Epithelial cell of prostate (primary cell): ENCODE results near the gene GORASP2.

ENCODE experiments used
- DNase-seq: peaks from one replicate; pipeline ENCODE4 v3.0.0-alpha.2; 2011; ENCODE audit warnings: low read depth, low spot score
- H3K27ac ChIP-seq: fragments of 450-650 bp; 2 replicates; pipeline ENCODE4 v1.5.1; 2017; ENCODE audit warnings: mild to moderate bottlenecking

GORASP2 gene

DNA sequence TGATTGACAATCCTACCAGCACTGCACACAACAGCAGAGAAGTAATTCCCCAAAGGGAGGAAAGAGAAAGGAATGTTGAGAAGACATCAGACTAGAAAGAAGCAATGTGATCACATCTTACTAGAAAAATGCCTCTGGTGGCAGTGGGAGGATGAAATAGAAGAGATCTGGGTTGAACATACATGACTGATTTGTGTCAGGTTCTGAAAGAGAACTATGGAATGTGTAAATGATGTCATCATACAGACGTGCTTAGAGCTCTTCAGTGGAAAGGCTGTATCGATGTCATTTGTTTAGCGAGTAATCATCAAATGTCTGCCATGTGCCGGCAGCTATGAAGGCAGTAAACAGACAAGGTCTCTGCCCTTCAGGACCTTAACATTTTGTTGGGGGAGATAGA, 24.9 kb downstream of the GORASP2 start:
- no peak overlapping the region for H3K27ac ChIP-seq
- no peak for DNase-seq

DNA sequence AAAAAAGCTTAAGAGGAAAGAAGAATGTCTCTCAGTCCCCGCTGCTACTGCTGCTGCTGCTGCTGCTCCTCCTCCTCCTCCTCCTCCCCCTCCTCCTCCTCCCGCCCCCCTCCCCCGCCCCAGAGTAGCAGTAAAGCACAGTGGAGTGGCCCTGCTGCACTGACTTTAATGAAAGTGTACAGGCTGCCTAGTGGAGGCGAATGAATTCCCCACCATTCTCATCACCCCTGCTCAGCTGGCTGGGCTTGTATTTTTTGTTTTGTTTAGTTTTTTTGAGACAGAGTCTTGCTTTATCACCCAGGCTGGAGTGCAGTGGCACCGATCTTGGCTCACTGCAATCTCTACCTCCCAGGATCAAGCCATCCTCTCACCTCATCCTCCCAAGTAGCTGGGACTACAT, 34.3 kb downstream of the GORASP2 start:
- H3K27ac ChIP-seq, result no peak overlapping the region
- DNase-seq, result no peak

DNA sequence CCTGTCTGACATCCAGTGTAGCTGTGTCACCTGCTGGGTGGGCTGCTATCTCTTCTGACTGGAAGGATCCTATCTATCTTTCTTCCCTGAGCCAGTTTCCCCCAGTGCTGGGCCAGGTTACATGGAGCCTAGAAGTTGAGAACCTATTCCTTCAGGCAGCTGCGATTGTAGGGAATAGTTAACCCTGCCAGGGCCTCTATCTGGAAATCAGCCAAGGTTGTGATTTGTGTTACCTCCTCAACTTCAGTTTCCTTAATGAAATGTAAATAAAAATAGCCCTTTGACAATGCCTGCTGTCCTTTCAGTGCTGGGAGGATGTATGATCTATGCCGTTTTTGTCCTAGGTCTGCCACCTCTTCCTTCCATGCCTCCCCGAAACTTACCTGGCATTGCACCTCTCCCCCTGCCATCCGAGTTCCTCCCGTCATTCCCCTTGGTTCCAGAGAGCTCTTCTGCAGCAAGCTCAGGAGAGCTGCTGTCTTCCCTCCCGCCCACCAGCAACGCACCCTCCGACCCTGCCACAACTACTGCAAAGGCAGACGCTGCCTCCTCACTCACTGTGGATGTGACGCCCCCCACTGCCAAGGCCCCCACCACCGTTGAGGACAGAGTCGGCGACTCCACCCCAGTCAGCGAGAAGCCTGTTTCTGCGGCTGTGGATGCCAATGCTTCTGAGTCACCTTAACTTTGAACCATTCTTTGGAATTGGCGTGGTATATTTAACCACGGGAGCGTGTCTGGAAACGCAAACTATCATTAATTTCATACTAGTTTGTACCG, 36.6 kb downstream of the GORASP2 start:
- H3K27ac ChIP-seq, result peak overlapping the region; percentile 35
- DNase-seq, result no peak

DNA sequence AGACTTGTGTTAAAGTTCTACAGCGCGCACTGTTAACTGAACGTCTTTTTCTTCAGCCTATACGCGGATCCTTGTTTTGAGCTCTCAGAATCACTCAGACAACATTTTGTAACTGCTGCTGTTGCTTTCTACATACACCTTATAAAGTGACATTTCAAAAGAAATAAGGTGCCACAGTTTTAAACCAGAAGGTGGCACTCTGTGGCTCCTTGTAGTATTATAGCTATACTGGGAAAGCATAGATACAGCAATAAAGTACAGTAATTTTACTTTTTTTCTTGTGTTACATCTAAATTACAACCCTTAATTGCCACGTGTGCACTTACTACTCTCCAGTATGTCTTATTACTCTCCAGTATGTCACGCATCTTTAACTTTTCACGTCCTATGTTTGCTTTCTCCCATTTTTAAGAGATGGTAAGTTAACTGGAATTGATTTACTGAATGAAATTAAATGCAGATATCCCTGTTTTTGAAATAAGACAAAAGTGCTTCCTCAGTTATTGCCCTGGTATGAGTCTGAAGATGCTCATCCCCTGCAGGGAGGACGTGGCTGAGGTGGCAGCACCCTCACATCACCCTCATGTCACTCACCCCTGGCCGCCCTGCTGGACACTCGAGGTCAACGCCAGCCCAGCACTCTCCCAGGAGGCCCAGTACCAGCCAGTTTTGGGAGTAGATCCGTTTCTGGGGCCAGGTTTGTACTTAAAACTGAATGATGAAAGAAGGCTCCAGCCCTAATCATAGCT, 37.8 kb downstream of the GORASP2 start:
- no peak overlapping the region for H3K27ac ChIP-seq
- DNase-seq, result no peak

DNA sequence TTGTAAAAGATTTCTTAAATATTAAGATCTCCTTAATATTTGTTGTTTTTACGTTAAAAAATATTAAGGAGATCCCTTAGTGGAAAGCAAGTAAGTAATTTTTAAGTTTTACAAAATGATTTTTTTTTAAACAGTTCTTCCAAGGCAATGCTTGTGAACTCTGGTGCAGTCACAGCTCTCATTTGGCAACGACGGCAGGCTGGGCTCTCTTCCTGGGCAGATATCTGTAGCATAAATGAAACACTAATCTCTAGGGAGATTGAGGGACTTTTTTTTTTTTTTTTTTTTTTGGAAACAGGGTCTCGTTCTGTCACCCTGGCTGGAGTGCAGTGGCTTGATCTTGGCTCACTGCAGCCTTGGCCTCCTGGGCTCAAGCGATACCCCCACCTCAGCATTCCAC, 38.5 kb downstream of the GORASP2 start:
- DNase-seq, result no peak
- no peak overlapping the region for H3K27ac ChIP-seq

DNA sequence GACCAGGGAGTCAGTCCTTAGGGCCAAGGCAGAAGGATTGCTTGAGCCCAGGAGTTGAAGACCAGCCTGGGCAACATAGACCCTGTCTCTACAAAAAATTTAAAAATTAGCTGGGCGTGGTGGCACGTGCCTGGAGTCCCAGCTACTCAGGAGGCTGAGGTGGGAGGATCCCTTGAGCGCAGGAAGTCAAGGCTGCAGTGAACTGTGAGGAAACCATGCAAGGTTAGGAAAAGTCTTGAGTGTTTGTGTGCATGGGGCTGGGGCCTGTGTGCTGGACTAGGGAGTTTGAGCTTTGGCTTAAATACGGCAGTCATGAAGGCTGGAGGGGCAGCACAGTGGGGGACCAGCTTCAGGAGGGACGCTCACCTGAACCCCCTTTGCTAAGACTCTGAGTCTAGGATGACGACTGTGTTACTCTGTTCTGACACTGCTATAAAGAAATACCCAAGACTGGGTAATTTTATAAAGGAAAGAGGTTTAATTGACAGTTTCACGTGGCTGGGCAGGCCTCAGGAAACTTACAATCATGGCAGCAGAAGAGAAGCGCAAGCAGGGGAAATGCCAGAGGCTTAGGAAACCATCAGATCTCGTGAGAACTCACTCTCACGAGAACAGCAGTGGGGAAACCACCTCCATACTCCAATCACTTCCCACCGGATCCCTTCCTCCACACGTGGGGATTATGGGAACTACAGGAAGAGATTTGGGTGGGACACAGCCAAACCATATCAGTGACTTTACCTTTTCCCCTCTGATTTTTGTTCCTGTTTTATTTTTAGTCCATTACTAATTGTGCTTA, 39.4 kb downstream of the GORASP2 start:
- DNase-seq, result no peak
- H3K27ac ChIP-seq, result no peak overlapping the region

DNA sequence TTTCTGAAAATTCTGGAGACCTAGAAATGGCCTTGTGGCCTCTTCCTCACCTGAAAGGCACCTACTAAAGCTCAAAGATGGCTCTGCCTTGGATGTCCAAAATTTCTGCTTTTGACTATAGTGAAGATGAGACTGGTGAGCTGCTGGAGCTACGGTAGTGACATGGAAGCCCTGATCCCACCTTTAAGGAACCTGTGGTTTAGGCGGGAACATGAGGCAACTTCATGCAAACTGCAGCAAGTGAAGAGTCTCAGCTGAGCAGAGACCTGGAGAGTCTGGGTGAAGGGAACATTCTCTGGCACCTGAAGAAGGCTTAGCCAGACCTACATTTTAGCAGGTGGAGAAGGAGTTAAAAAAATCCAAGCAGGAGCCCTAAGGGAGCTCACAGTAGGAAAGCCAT, 40.0 kb downstream of the GORASP2 start:
- DNase-seq, result no peak
- H3K27ac ChIP-seq, result no peak overlapping the region

DNA sequence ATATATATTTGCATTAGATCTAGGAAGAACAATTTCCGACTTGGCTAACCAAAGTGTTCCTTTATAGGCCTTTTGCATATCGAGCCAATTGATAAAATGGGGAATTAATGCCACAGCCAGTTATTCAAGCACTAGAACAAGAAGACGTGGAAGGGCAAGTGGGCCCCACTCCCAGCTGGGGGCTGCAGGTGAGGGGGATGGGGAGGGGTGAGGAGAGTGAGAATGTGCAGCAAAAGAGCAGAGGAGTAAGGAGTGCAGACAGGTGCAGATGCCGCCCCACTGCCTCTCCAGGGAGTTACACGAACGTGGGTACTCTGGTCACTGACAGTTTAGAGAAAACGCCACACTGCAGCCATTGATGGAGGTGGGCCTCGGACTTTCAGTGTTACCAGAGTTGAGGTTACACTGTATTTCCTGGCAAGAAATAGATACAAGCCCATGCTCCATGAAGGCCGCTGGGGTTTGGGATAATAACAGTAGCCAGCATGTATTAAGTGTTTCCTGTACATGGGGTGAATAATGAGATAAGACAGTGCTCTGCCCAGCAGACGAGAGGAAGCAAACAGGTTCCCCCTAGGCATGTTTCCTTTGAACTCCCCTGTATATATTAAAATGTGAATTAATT, 40.9 kb downstream of the GORASP2 start:
- DNase-seq, result no peak

DNA sequence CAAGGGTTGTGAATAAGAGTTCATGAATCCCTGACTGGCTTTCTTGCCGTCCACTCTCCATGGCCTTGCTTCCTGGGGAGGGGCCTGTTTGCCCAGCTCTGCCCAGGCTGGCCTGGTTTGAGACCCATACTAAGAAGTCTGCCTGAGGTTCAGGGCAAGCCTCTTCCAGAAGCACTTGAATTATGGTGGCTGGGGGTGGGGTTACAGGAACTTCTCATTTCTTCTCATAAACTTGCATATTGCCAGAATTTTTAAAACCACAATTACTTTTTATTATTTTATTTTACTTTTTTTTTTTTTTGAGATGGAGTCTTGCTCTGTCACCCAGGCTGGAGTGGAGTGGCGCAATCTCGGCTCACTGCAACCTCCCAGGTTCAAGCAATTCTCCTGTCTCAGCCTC, 42.0 kb downstream of the GORASP2 start:
- no peak for DNase-seq

More for the DNA sequence above, 40.9 kb downstream of the GORASP2 start:
- H3K27ac ChIP-seq, result no peak overlapping the region

DNA sequence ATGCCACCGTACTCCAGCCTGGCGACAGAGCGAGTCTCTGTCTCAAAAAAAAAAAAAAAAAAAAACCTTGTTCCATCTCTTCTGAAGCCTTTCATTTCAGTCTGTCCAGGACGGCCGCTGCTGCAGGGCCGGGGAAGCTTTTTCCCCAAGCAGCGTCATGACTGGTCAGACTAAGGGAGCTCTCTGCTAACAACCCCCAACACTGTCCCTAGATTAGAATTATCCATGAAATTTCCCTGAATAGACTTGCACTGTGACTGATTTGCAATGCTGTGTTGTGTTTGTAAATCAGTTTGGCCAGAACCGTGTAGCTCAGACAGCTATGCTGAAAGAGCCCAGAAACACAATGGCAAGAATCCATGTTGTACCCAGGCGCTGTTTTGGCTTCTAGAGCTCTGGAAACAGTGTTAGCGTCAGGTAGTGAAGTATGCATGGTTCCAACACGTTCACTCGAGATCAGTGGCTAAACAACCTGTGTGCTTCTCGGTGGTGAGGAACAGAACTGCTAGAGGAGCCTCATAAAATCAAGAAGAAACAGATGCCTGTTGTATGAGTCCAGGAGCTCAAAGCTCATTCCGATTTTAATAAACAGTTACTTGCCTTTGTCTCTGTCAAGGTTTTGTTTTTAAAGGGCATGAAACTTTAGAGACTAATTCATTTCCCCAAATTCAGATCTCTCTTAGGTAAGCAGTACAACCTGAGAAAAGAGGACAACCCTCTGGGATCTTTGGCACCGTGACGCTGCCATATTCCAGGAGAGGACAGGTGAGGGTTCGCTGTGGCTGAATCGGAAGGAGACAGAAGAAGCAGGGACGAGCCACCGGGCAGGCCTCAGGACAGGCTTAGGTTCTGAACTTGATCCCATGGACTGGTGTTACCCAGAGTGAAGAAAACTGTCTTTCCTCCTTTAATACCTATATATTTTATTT, 43.5 kb downstream of the GORASP2 start:
- peak overlapping the region; percentile 3 for H3K27ac ChIP-seq
- no peak for DNase-seq

More for the DNA sequence above, 42.0 kb downstream of the GORASP2 start:
- no peak overlapping the region for H3K27ac ChIP-seq

DNA sequence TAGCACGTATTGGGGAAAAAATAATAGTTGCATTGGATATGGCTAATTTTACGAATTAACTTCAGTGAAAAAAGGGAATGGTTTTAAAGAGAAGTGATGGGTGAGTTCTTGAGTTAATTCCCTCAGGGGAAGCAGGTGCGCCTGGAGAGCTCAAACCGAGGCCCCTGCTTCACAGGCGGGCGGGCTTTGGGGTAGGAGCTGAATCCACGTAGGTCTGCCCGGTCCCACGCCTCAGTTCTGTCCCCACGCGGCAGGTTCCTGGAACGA, 44.1 kb downstream of the GORASP2 start:
- DNase-seq, result no peak
- peak overlapping the region; percentile 3 for H3K27ac ChIP-seq

DNA sequence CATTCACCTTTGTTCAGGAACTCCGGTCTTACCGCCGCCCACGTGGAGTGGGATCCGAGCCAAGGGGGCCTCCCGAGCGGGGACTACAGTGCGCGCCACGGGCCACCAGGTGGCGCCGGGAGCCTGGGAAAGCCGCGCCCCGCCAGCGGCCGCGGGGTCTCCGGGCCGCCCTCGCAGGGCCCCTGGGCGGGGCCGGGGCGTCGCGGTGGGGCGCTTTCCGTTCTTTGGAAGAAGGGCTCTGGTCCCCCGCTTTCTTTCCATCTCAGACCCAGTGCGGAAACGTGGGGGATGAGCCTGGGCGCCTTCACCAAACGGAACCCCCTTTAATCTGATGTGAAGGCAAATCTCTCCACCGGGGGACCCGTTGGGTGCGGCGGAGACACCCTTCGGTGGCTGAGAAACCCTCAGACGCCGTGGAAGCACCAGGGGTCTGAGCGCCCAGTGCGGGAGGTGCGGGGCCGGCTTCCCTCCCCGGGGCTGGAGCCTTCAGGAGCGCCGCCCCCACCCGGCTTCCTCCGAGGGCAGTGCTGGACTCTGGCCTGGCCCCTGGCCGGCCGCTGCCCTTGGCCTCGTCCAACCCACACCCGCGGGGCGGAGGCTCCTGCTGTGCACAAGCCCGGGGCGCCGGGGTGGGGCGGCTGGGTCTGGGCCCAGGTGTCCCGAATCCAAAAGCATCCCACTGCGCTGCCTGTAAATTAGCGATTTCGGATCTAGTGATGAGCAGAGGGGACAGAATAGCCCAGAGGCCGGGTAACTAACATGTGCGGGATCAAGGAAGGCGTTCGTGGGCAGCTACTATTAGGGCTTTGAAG, 44.6 kb downstream of the GORASP2 start:
- peak overlapping the region; percentile 46 for H3K27ac ChIP-seq
- peak; percentile 31 for DNase-seq

DNA sequence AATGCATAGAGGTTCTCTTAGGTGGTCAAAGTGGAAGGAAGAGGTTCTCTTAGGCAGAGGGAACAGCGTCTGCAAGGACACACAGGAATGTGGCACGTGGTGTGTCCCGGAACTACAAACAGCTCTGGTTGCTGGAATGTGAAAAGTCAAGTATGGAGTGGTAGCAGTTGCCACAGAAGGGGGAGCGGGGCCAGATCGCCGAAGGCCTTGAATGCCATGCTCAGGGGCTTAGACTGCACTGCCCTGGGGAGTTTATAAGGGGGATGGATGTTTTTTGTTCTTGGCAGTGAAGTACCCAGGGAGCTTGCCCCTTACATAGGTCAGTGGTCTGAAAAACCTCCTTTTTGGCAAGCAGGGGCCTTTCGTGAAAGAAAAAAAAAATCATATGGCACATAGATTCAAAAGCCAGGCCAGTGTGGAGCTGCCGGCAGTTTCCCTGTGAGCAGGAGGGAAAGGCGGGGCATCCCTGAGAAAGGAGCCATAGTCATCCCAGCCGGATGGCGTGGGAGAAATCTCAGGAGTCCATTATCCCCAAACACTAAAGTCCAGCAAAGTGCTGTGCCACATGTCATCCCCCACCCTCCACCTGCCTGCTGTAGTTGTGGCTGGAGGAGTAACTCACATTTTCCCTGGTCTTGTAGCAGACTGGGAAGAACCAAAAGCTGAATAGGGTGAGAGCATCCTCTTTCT, 45.4 kb downstream of the GORASP2 start:
- no peak for DNase-seq
- peak overlapping the region; percentile 46 for H3K27ac ChIP-seq

DNA sequence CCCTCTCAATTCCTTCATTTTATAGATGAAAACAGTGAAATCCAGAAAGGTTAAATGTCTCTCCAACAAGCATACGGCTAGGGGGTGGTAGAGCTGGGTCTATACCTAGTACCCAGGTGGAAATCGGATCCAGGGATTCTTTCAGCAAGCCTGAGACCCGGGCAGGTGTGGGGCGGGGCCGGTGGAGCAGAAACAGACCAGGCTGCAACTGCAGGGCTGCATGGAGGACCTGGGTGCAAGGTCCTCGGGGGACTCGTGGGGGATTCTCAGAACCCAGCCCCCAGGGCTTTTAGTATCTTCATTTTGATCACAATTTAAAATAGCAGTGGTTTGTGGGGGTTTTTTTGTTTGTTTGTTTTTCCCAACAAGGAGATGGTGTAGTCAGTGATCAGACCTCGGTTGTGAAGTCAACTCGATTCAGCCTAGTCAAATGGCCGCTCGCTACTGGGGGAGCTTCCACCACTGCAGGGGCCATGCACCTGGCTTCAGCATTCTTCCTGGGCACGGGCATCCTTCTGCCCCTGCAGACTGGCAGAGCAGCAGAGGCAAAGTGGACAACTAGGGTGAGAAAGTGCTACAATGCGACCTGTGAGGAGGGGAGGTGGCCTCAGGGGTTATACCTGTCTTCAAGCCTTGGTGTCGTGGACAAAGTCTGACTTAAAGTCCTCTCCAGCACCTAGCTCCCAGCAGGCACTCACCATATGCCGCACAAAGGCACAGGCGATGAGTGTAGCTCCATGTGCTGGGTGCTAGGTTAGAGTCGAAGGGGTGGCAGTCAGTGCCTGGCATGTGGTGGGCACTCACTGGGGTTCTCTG, 46.3 kb downstream of the GORASP2 start:
- DNase-seq, result no peak
- no peak overlapping the region for H3K27ac ChIP-seq

DNA sequence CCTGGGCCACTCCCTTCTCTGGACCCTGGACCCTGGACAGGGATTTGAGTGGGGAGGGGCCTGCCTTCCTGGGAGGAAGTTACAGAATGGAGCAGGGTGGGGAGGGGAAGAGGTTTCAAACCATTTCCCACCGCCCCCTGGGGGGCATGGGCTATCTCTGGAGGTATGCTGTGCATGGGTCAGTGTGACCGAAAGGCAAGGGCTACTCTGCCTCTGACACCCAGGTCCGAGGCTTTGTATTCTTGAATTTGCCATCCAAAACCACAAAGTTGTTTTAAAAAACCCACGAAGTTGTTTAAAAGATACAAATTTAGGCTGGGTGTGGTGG, 46.9 kb downstream of the GORASP2 start:
- DNase-seq, result no peak
- no peak overlapping the region for H3K27ac ChIP-seq

DNA sequence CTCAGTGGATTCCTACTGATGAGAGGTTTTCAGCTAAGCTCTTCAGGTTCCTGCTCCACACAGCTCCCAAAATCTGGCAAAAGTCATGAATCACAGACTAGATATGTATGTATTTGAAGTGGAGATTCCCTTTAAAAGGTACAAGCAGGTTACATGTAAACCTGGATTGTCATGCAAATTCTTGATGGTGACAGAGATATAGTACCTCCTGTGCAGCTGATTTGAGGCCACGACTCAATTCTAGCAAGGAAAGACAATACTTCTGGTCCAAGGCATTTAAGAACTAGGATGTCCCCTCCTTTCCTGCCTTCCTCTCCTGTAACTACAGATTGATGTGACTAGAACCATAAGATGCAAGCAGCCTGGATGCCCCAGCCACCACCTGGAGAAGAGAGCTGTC, 55.0 kb downstream of the GORASP2 start:
- H3K27ac ChIP-seq, result no peak overlapping the region
- no peak for DNase-seq

DNA sequence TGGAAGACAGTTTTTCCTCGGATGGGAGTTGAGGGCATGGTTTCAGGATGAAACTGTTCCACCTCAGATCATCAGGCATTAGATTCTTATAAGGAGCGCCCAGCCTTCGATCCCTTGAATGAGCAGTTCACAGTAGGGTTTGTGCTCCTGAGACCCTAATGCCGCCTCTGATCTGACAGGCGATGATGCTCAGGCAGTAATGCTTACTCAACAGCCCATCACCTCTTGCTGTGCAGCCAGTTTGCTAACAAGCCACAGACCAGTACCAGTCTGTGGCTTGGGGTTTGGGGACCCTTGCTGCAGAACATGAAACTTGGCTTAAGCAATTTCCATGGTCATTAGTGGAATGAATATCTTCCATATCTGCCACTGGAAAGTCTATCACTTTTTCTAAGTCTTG, 56.4 kb downstream of the GORASP2 start:
- DNase-seq, result no peak
- H3K27ac ChIP-seq, result no peak overlapping the region
